HepG2 (cell line): ENCODE results near the gene TNS4.

Experiments
- CTCF ChIP-seq: sonication (generic); formaldehyde crosslinking; IDR thresholded peaks from 2 replicates; pipeline ENCODE4 v1.5.0; 2020; ENCODE audit warnings: mild to moderate bottlenecking, missing genetic modification reagents, moderate library complexity
- ZNF20 ChIP-seq: sonication (generic); formaldehyde crosslinking; IDR thresholded peaks from 2 replicates; pipeline ENCODE4 v1.4.0; 2020; ENCODE audit warnings: mild to moderate bottlenecking, moderate library complexity, missing genetic modification reagents
- ZNF576 ChIP-seq: sonication (generic); formaldehyde crosslinking; IDR thresholded peaks from 2 replicates; pipeline ENCODE4 v1.4.0; 2020; ENCODE audit warnings: mild to moderate bottlenecking, missing genetic modification reagents

GRCh38 chr17:40462343-40463121 is 38.9 kb downstream of the TNS4 start:
- TF ChIP-seq CTCF (CRISPR knock-in tag) (no peak), ZNF20 (CRISPR knock-in tag) (no peak), ZNF576 (CRISPR knock-in tag) (no peak)
